ENCODE data around the gene MLEC. TPM values are rescaled to one million over a fixed set of nuclear protein-coding genes. Genes with fewer than 3 reads are reported as not detected.

The MLEC gene
- total RNA-seq, 2 experiments from 2014 or later = 80.5 to 94.4 TPM

GRCh38 chr12:120749256-120749655 lies 62.3 kb downstream of the MLEC start:
- CTCF ChIA-PET = interaction anchor here (0.6 kb wide), 1 partner anchor 51 kb away, joined by 3 read pairs; no protein-coding TSS in a partner anchor
- Mint-ChIP-seq H3K36me3 (ENCODE audit: low read depth) (no peaks in the 10 kb centered on the region), H3K27ac (no peak overlapping the region), H3K4me3 (no peak overlapping the region), H3K9me3 (no peaks in the 10 kb centered on the region), H3K4me1 (peaks cover 5% of the 10 kb centered on the region), H3K27me3 (peaks cover 3% of the 10 kb centered on the region)
- no peak for DNase-seq
- POLR2A ChIA-PET = interaction anchor here (0.6 kb wide), 1 partner anchor 1563 kb away, joined by 4 read pairs; no protein-coding TSS in a partner anchor

- Mint-ChIP-seq H3K4me1 (peaks cover 5% of the 10 kb centered on the region), H3K27me3 (peaks cover 5% of the 10 kb centered on the region), H3K27ac (no peak overlapping the region), H3K4me3 (no peak overlapping the region), H3K36me3 (ENCODE audit: low read depth) (peaks cover 4% of the 10 kb centered on the region), H3K9me3 (peaks cover 5% of the 10 kb centered on the region)
- no peak for DNase-seq
- ChIA-PET POLR2A (no interaction called here), CTCF (interaction anchor here (0.5 to 0.6 kb wide), 4 partner anchors 83 to 370 kb away, joined by 3 read pairs; no protein-coding TSS in a partner anchor)
Observed at GRCh38 chr12:120750806-120751205, 63.9 kb downstream of the MLEC start.

GRCh38 chr12:120751389-120751788 lies 64.4 kb downstream of the MLEC start:
- H3K9me3 Mint-ChIP-seq = peaks cover 5% of the 10 kb centered on the region
- no peak overlapping the region for H3K4me3 Mint-ChIP-seq
- H3K27me3 Mint-ChIP-seq = peaks cover 5% of the 10 kb centered on the region
- ChIA-PET CTCF (no interaction called here), POLR2A (no interaction called here)
- peaks cover 5% of the 10 kb centered on the region for H3K4me1 Mint-ChIP-seq
- peaks cover 4% of the 10 kb centered on the region for H3K36me3 Mint-ChIP-seq (ENCODE audit: low read depth)
- no peak overlapping the region for H3K27ac Mint-ChIP-seq
- no peak for DNase-seq

Other genes with a start within 250 kb of the MLEC start
- 100 to 1,000 TPM; 323 to 355 TPM for gene COX6A1, start 249.0 kb upstream of the MLEC start, total RNA-seq
- gene TRIAP1, start 240.8 kb upstream of the MLEC start, total RNA-seq = 10 to 100 TPM; 26.7 to 31.6 TPM
- 10 to 100 TPM; 27.3 to 32.3 TPM for gene GATC, start 240.7 kb upstream of the MLEC start, total RNA-seq
- 100 to 1,000 TPM; 145 to 159 TPM for gene SRSF9, start 217.4 kb upstream of the MLEC start, total RNA-seq
- gene DYNLL1, start 191.0 kb upstream of the MLEC start, total RNA-seq = 100 to 1,000 TPM; 257 to 297 TPM
- gene COQ5, start 158.0 kb upstream of the MLEC start, total RNA-seq = 10 to 100 TPM; 25.5 to 27.9 TPM
- gene RNF10, start 152.8 kb upstream of the MLEC start, total RNA-seq = 100 to 1,000 TPM; 191 to 219 TPM
- 10 to 100 TPM; 60.8 to 64.7 TPM for gene POP5, start 105.7 kb upstream of the MLEC start, total RNA-seq
- gene CABP1, start 46.5 kb upstream of the MLEC start, total RNA-seq = under 1 TPM; 0.10 to 0.29 TPM
- gene UNC119B, start 23.3 kb downstream of the MLEC start, total RNA-seq = 10 to 100 TPM; 18.3 to 21.7 TPM
- 10 to 100 TPM; 15.5 to 20.1 TPM for gene ACADS, start 38.7 kb downstream of the MLEC start, total RNA-seq
- gene SPPL3, start 217.2 kb downstream of the MLEC start, total RNA-seq = 10 to 100 TPM; 31.9 to 43.0 TPM

All from activated CD4-positive, alpha-beta T cell treated with anti-CD3 and anti-CD28 coated beads, Interleukin-2, amount 10 ng/mL, durations not matched to agents 7 days and 5 days (primary cell).